WERI-Rb-1 (cell line): Measurements from ENCODE around the gene KCNH1.
"Not testable (repeated sequence)": the region's sequence is repeated elsewhere in the genome, so short reads cannot be mapped to it uniquely, and the experiment has no call there.

Source experiments
- DNase-seq: peaks from one replicate; pipeline ENCODE4 v3.0.0-alpha.2; 2020
- H3K27ac ChIP-seq: fragments of 250-450 bp; sonication (Bioruptor Pico); 2 replicates; pipeline ENCODE4 v1.5.1; 2020; ENCODE audit warnings: mild to moderate bottlenecking, moderate library complexity
- H3K27me3 ChIP-seq: fragments of 250-450 bp; sonication (Bioruptor Pico); 2 replicates; pipeline ENCODE4 v1.5.1; 2021; ENCODE audit warnings: mild to moderate bottlenecking, low read depth, moderate library complexity; ENCODE audit not compliant: insufficient read depth, severe bottlenecking
- H3K36me3 ChIP-seq: fragments of 250-450 bp; sonication (Bioruptor Pico); 2 replicates; pipeline ENCODE4 v1.5.1; 2020; ENCODE audit warnings: mild to moderate bottlenecking, moderate library complexity
- H3K4me3 ChIP-seq: 2 replicates; pipeline ENCODE4 v1.5.1; 2011; ENCODE audit warnings: low read depth, mild to moderate bottlenecking, control low read depth, low read length
- H3K9me3 ChIP-seq: fragments of 250-450 bp; sonication (Bioruptor Pico); 2 replicates; pipeline ENCODE4 v1.5.1; 2021; ENCODE audit warnings: mild to moderate bottlenecking, moderate library complexity; ENCODE audit not compliant: severe bottlenecking
- CTCF ChIP-seq: IDR thresholded peaks from 2 replicates; pipeline ENCODE4 v1.5.1; 2011; ENCODE audit warnings: low read depth, mild to moderate bottlenecking, control low read depth, inconsistent platforms, low read length

KCNH1 gene

DNA sequence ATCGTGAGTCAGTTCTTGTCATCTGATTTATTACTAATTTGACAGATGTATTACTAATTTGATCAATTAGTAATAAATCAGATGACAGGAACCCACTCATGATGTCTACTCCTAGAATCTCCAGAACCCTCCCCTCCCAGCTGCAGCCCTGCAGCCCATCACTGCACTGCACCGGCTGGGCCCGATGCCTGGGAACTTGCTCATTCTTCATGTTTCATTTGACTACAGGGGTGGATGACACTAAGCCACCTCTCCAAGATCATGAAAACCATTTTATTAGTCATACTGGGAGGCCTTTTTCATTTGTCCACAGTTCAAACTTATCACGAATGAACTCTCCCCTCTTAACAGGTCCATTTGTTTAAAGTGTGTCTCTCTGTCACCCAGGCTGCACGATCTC is 41.0 kb downstream of the KCNH1 start:
- Histone ChIP-seq H3K27ac (no peak overlapping the region), H3K27me3 (peaks cover 8% of the 10 kb centered on the region), H3K36me3 (no peaks in the 10 kb centered on the region), H3K9me3 (peaks cover 2% of the 10 kb centered on the region), H3K4me3 (no peak overlapping the region)
- DNase-seq = no peak
- no peak for TF ChIP-seq CTCF

DNA sequence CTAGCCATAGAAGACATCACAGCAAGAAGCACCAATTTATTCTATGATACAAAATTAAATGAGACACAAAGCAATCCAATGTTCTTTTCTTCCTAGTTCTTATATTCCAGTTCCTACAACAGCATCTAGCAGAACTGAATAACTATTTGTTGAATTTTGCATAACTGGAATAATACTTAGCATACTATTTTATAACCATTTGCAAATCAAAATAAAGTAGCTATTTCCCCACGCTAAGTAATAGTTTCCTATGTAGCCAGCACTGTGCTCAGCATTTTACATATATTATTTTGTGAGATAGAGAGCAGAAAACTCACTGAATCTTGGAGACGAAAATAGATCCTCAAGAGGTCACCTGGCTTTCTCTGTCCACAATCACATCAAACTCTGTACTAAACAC is 42.1 kb downstream of the KCNH1 start:
- Histone ChIP-seq H3K36me3 (no peaks in the 10 kb centered on the region), H3K27ac (no peak overlapping the region), H3K27me3 (peaks cover 11% of the 10 kb centered on the region), H3K9me3 (peaks cover 2% of the 10 kb centered on the region), H3K4me3 (no peak overlapping the region)
- no peak for TF ChIP-seq CTCF
- DNase-seq = no peak

GRCh38 chr1:211089536-211089935 is 44.4 kb downstream of the KCNH1 start:
- DNase-seq = no peak
- no peak for TF ChIP-seq CTCF
- H3K36me3 ChIP-seq = no peaks in the 10 kb centered on the region
- H3K9me3 ChIP-seq = peaks cover 2% of the 10 kb centered on the region
- H3K27ac ChIP-seq = no peak overlapping the region
- H3K27me3 ChIP-seq = peaks cover 24% of the 10 kb centered on the region
- no peak overlapping the region for H3K4me3 ChIP-seq

DNA sequence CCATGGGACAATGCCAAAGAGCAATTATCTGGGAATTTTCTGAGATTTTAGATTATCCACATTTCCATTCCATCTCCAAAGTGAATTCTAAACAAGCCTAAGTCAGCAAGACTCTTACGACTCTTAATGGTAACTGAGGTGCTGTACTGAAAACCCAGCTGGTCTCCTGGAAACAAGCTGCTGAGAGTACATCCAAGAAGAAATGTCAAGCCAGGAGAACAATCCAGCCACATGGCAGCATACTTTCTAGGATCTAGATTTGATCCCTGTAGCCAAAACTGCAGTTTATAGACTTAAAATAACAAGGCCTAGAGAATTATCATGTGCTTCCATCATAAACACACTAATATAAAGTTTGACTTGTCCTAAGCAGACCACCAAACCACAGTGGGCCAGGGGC is 45.8 kb downstream of the KCNH1 start:
- no peak overlapping the region for H3K27ac ChIP-seq
- no peaks in the 10 kb centered on the region for H3K9me3 ChIP-seq
- no peak for TF ChIP-seq CTCF

DNA sequence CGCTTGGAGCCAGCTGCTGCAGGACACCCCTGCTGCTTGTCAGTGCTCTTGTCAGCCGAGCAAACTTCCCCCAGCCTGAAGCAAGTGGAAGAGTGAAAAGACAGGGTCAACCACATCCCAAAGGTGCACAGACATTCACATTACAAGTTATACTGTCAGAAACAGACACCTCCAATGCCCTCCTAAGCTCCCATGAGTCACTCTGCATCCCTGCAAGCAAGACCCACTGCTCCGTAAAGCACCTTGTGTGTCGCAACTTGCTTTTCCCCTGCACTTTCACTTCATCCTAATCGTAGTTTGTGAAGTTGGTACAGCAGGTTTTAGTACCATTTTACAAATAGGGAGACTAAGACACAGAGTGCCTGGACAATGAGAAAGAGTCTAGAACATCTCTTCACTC is 51.1 kb downstream of the KCNH1 start:
- Histone ChIP-seq H3K36me3 (no peaks in the 10 kb centered on the region), H3K27me3 (peaks cover 21% of the 10 kb centered on the region), H3K9me3 (peaks cover 9% of the 10 kb centered on the region), H3K27ac (no peak overlapping the region), H3K4me3 (no peak overlapping the region)
- DNase-seq = no peak
- no peak for TF ChIP-seq CTCF

More for the DNA sequence above, 45.8 kb downstream of the KCNH1 start:
- no peaks in the 10 kb centered on the region for H3K36me3 ChIP-seq
- DNase-seq = no peak
- peaks cover 29% of the 10 kb centered on the region for H3K27me3 ChIP-seq
- no peak overlapping the region for H3K4me3 ChIP-seq

DNA sequence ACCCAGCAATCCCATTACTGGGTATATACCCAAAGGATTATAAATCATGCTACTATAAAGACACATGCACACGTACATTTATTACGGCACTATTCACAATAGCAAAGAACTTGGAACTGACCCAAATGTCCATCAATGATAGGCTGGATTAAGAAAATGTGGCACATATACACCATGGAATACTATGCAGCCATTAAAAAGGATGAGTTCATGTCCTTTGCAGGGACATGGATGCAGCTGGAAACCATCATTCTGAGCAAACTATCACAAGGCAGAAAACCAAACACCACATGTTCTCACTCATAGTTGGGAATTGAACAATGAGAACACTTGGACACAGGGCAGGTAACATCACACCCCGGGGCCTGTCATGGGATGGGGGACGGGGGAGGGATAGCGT is 52.5 kb downstream of the KCNH1 start:
- H3K27ac ChIP-seq, H3K4me3 ChIP-seq, DNase-seq, H3K36me3 ChIP-seq: not testable (repeated sequence)
- H3K27me3 ChIP-seq = peaks cover 15% of the 10 kb centered on the region
- peaks cover 11% of the 10 kb centered on the region for H3K9me3 ChIP-seq
